PC-9 (cell line): Measurements from ENCODE around the gene ERMAP.

Source experiments
- CTCF ChIP-seq: fragments of 200-600 bp; sonication (generic); conservative IDR thresholded peaks from 2 replicates; pipeline ENCODE4 v1.6.1; 2017; ENCODE audit warnings: mixed run types, antibody characterized with exemption, mild to moderate bottlenecking, moderate library complexity
- EZH2 ChIP-seq: fragments of 200-600 bp; sonication (generic); IDR thresholded peaks from 2 replicates; pipeline ENCODE4 v1.8.0; 2017; ENCODE audit warnings: antibody characterized with exemption, low read depth

- no peak for TF ChIP-seq CTCF
- no peak for TF ChIP-seq EZH2
Measured at GRCh38 chr1:42817440-42817767, 482 bp downstream of the ERMAP start.
